ENCODE measurements around the gene RUFY3.

The RUFY3 gene

GRCh38 chr4:70844180-70844579 lies 122.4 kb downstream of the RUFY3 start:
- no peak for DNase-seq

GRCh38 chr4:70849291-70849690 lies 127.5 kb downstream of the RUFY3 start:
- no peak for DNase-seq

- DNase-seq, result no peak
These were observed 133.7 kb downstream of the RUFY3 start for GRCh38 chr4:70855464-70855863.

Data from NCI-H2171 (cell line).